Activated B cell treated with CpG ODN at 0.5 μM for 24 hours (primary cell): ENCODE data around the gene TTC33. TPM values are rescaled to one million over a fixed set of nuclear protein-coding genes. Genes with fewer than 3 reads are reported as not detected.
A peak's percentile ranks its signal among the peaks of the same experiment; 100 is the strongest.

ENCODE experiments used
- ATAC-seq: fragments of 200-7000 bp; cut with Tn5 transposase; one replicate; pipeline ENCODE4 v1.10.0; 2021; ENCODE audit warnings: low read depth, mild to moderate bottlenecking, moderate library complexity
- CTCF ChIA-PET: fragments of 350-600 bp; sonication (Branson Sonifier 250); formaldehyde crosslinking; loops from one replicate; lab custom pipeline; 2021; ENCODE audit warnings: antibody characterized with exemption; lab: Charles Lee
- POLR2A ChIA-PET: fragments of 350-600 bp; sonication (Branson Sonifier 250); formaldehyde crosslinking; loops from one replicate; lab custom pipeline; 2021; ENCODE audit warnings: antibody characterized with exemption; lab: Charles Lee
- DNase-seq: peaks from one replicate; pipeline ENCODE4 v3.0.0; 2022
- H3K27ac Mint-ChIP-seq: one replicate; pipeline ENCODE4 v1.8.0; 2020; ENCODE audit warnings: mixed read lengths
- H3K27me3 Mint-ChIP-seq: one replicate; pipeline ENCODE4 v1.8.0; 2021; ENCODE audit warnings: mixed read lengths
- H3K36me3 Mint-ChIP-seq: one replicate; pipeline ENCODE4 v1.8.0; 2021; ENCODE audit warnings: low read depth, mixed read lengths
- H3K4me1 Mint-ChIP-seq: one replicate; pipeline ENCODE4 v1.8.0; 2021; ENCODE audit warnings: mixed read lengths
- H3K4me3 Mint-ChIP-seq: one replicate; pipeline ENCODE4 v1.8.0; 2020; ENCODE audit warnings: mild to moderate bottlenecking, mixed read lengths
- H3K9me3 Mint-ChIP-seq: one replicate; pipeline ENCODE4 v1.8.0; 2020; ENCODE audit warnings: mixed read lengths
- CTCF ChIP-seq: fragments of 200-600 bp; IDR thresholded peaks from one replicate; pipeline ENCODE4 v1.8.0; 2022; ENCODE audit warnings: antibody characterized with exemption, mild to moderate bottlenecking
- intact Hi-C: fragments of 100-400 bp; cut with micrococcal nuclease; formaldehyde crosslinking; loops from one replicate; pipeline ENCODE4 v1.15.1; 2024
- total RNA-seq: library from RNA; stranded (reverse); gene quantifications from 2 replicates; pipeline ENCODE4 v1.2.3, GENCODE V29; 2022

The TTC33 gene
- total RNA-seq, 1 donor from 2014 or later, result 9.2 TPM

GRCh38 chr5:40685193-40685592 is 70.6 kb downstream of the TTC33 start:
- H3K4me3 Mint-ChIP-seq, result peak overlapping the region; percentile 36
- intact Hi-C loops, result no loop called here
- H3K36me3 Mint-ChIP-seq, result peaks cover 86% of the 10 kb centered on the region
- POLR2A ChIA-PET, result interaction anchor here (1.3 kb wide), 1 partner anchor 199 kb away, joined by 3 read pairs; no protein-coding TSS in a partner anchor
- no peaks in the 10 kb centered on the region for H3K9me3 Mint-ChIP-seq
- DNase-seq, result no peak
- no peak for TF ChIP-seq CTCF
- ATAC-seq, result no peak
- H3K27ac Mint-ChIP-seq, result no peak overlapping the region
- H3K27me3 Mint-ChIP-seq, result no peaks in the 10 kb centered on the region
- peaks cover 86% of the 10 kb centered on the region for H3K4me1 Mint-ChIP-seq
- CTCF ChIA-PET, result interaction anchor here (0.9 to 3.0 kb wide), 7 partner anchors 315 to 971 kb away, joined by 3 to 26 read pairs (median 6); no protein-coding TSS in a partner anchor

GRCh38 chr5:40683305-40683704 is 72.5 kb downstream of the TTC33 start:
- Mint-ChIP-seq H3K36me3 (peaks cover 79% of the 10 kb centered on the region), H3K4me1 (peaks cover 78% of the 10 kb centered on the region), H3K4me3 (peak overlapping the region; percentile 98), H3K9me3 (no peaks in the 10 kb centered on the region), H3K27me3 (no peaks in the 10 kb centered on the region), H3K27ac (peak overlapping the region; percentile 84)
- no peak for TF ChIP-seq CTCF
- CTCF ChIA-PET, result interaction anchor here (0.9 to 4.9 kb wide), 6 partner anchors 72 to 734 kb away, joined by 3 to 20 read pairs (median 3); partner anchors contain the start of gene TTC33
- ATAC-seq, result no peak
- DNase-seq, result no peak
- POLR2A ChIA-PET, result interaction anchor here (1.0 to 2.5 kb wide), 2 partner anchors 115 to 193 kb away, joined by 5 to 9 read pairs; partner anchors contain the start of gene PRKAA1
- intact Hi-C loops, result loop anchor here (5.0 kb wide), 2 partner anchors 154 to 531 kb away; partner anchors contain the start of gene RPL37

- TF ChIP-seq CTCF, result no peak
- Mint-ChIP-seq H3K4me1 (peaks cover 72% of the 10 kb centered on the region), H3K4me3 (peak overlapping the region; percentile 98), H3K27ac (peak overlapping the region; percentile 84), H3K9me3 (no peaks in the 10 kb centered on the region), H3K27me3 (no peaks in the 10 kb centered on the region), H3K36me3 (peaks cover 70% of the 10 kb centered on the region)
- DNase-seq (no peak), ATAC-seq (no peak)
- intact Hi-C loops, result loop anchor here (1.0 to 5.0 kb wide), 3 partner anchors 155 to 530 kb away; partner anchors contain the start of gene RPL37
- POLR2A ChIA-PET, result interaction anchor here (0.7 to 3.9 kb wide), 8 partner anchors 153 to 733 kb away, joined by 3 to 32 read pairs (median 4); partner anchors contain the start of gene RPL37
- CTCF ChIA-PET, result interaction anchor here (0.7 to 4.9 kb wide), 5 partner anchors 245 to 966 kb away, joined by 3 to 20 read pairs (median 7); no protein-coding TSS in a partner anchor
Measured at GRCh38 chr5:40682154-40683017, 73.4 kb downstream of the TTC33 start.

- DNase-seq, result peak; percentile 55
- peak; percentile 9 for ATAC-seq
- TF ChIP-seq CTCF, result no peak
- Mint-ChIP-seq H3K4me3 (peak overlapping the region; percentile 98), H3K27ac (peak overlapping the region; percentile 92), H3K9me3 (no peaks in the 10 kb centered on the region), H3K4me1 (peaks cover 68% of the 10 kb centered on the region), H3K36me3 (peaks cover 65% of the 10 kb centered on the region), H3K27me3 (no peaks in the 10 kb centered on the region)
- intact Hi-C loops, result loop anchor here (1.0 to 5.0 kb wide), 6 partner anchors 115 to 529 kb away; partner anchors contain the start of gene RPL37
- POLR2A ChIA-PET, result interaction anchor here (0.6 to 3.9 kb wide), 11 partner anchors 9 to 732 kb away, joined by 3 to 32 read pairs (median 4); partner anchors contain the start of gene RPL37
- CTCF ChIA-PET, result interaction anchor here (0.7 to 4.9 kb wide), 5 partner anchors 191 to 733 kb away, joined by 3 to 20 read pairs (median 7); no protein-coding TSS in a partner anchor
Measured at GRCh38 chr5:40681363-40682153, 74.2 kb downstream of the TTC33 start.
